ENCODE results near the gene VAV3. TPM values are rescaled to one million over a fixed set of nuclear protein-coding genes. Genes with fewer than 3 reads are reported as not detected.
A peak's percentile ranks its signal among the peaks of the same experiment; 100 is the strongest.

Gene VAV3
- total and polyA plus RNA-seq, 2 donors from 2014 or later: 61.6 to 87.5 TPM

DNA sequence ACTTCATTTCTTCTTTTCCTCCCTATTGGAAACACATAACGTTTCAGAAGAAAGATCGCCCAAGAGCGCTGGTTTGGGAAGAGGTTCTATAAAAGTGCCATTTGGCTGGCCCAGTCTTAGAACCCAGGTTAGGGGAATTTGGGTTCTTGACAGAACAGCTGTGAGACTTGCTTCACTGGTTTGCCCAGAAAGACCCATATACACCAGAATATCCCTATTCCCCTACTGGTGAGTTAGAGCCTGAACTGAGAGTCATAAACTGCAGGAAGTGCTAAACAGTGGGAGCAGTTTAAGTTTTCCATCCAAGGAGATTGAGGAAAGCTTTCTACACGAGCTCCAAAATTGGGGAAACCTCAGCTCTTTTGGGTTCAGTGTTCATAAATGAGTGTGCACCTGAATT is 275.2 kb downstream of the VAV3 start:
- Histone ChIP-seq H3K27ac (ENCODE audit: low read depth in 2 of 2, low read length in 2 of 2) (peak overlapping the region; percentile 63 to 87), H3K9me3 (ENCODE audit: control insufficient read depth in 2 of 3, insufficient read depth in 1 of 3, low read length in 3 of 3) (no peaks in the 10 kb centered on the region), H3K36me3 (ENCODE audit: control insufficient read depth in 2 of 3, insufficient read depth in 3 of 3, low read length in 3 of 3) (no peaks in the 10 kb centered on the region), H3K27me3 (ENCODE audit: control insufficient read depth, insufficient read depth, low read length) (no peaks in the 10 kb centered on the region), H3K9ac (ENCODE audit: low read length in 3 of 3) (no peak overlapping the region), H3K4me1 (ENCODE audit: control insufficient read depth in 2 of 3, insufficient read depth in 2 of 3, low read depth in 1 of 3, low read length in 3 of 3) (peaks cover 0 to 25% (median 0%) of the 10 kb centered on the region in 3 donors), H3K4me3 (ENCODE audit: low read length in 3 of 3) (no peak overlapping the region)
- TF ChIP-seq, protein P1, sequence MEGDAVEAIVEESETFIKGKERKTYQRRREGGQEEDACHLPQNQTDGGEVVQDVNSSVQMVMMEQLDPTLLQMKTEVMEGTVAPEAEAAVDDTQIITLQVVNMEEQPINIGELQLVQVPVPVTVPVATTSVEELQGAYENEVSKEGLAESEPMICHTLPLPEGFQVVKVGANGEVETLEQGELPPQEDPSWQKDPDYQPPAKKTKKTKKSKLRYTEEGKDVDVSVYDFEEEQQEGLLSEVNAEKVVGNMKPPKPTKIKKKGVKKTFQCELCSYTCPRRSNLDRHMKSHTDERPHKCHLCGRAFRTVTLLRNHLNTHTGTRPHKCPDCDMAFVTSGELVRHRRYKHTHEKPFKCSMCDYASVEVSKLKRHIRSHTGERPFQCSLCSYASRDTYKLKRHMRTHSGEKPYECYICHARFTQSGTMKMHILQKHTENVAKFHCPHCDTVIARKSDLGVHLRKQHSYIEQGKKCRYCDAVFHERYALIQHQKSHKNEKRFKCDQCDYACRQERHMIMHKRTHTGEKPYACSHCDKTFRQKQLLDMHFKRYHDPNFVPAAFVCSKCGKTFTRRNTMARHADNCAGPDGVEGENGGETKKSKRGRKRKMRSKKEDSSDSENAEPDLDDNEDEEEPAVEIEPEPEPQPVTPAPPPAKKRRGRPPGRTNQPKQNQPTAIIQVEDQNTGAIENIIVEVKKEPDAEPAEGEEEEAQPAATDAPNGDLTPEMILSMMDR (IDR thresholded peaks at IDR 0.05; ENCODE audit: borderline replicate concordance, extremely low read depth, insufficient read depth): no peak
- intact Hi-C loops (cut with DNase I): no loop called here
- no peak for FAIRE-seq
- no peak for DNase-seq

DNA sequence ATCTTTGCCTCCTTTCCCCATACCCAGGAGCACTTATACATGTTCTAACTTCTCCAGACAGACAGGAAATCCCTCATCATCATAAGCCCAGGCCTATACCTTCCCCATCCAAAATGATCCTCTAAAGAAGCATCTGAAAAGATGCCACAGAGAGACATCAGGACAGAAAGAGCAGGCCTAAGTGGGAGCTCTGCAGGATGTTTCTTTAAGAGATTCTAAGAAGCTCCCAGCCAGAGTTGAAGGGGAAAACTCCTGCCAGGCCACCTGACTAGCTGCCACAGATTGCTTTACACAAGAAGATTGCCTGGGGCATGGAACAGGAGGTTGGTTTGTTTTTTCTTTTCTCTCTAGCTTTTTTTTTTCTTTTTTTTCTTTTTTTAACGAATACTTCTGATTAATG is 275.8 kb downstream of the VAV3 start:
- peak overlapping the region; percentile 8 to 90 (median 43) for H3K4me3 ChIP-seq (ENCODE audit: low read length in 3 of 3)
- intact Hi-C loops (cut with DNase I): no loop called here

GRCh38 chr1:107687849-107688753 is 276.9 kb downstream of the VAV3 start:
- H3K4me3 ChIP-seq (ENCODE audit: low read length in 3 of 3): peak overlapping the region; percentile 79 to 90 (median 89)
- no peaks in the 10 kb centered on the region for H3K27me3 ChIP-seq (ENCODE audit: control insufficient read depth, insufficient read depth, low read length)
- TF ChIP-seq, protein P1 (IDR thresholded peaks at IDR 0.05; ENCODE audit: borderline replicate concordance, extremely low read depth, insufficient read depth): no peak
- intact Hi-C loops (cut with DNase I): no loop called here
- peak overlapping the region; percentile 83 to 87 for H3K27ac ChIP-seq (ENCODE audit: low read depth in 2 of 2, low read length in 2 of 2)
- FAIRE-seq (peak; percentile 97), DNase-seq (peak in 2 of 5 donors; percentile 62 to 63)
- H3K9me3 ChIP-seq (ENCODE audit: control insufficient read depth in 2 of 3, insufficient read depth in 1 of 3, low read length in 3 of 3): no peaks in the 10 kb centered on the region
- peaks cover 0 to 15% (median 0%) of the 10 kb centered on the region in 3 donors for H3K4me1 ChIP-seq (ENCODE audit: control insufficient read depth in 2 of 3, insufficient read depth in 2 of 3, low read depth in 1 of 3, low read length in 3 of 3)
- H3K9ac ChIP-seq (ENCODE audit: low read length in 3 of 3): peak overlapping the region; percentile 1 to 91 (median 80)
- no peaks in the 10 kb centered on the region for H3K36me3 ChIP-seq (ENCODE audit: control insufficient read depth in 2 of 3, insufficient read depth in 3 of 3, low read length in 3 of 3)

More for the DNA sequence above, 275.8 kb downstream of the VAV3 start:
- DNase-seq (peak in 3 of 5 donors; percentile 49 to 70 (median 69)), FAIRE-seq (peak; percentile 41)
- H3K27me3 ChIP-seq (ENCODE audit: control insufficient read depth, insufficient read depth, low read length): no peaks in the 10 kb centered on the region
- no peaks in the 10 kb centered on the region for H3K36me3 ChIP-seq (ENCODE audit: control insufficient read depth in 2 of 3, insufficient read depth in 3 of 3, low read length in 3 of 3)
- no peaks in the 10 kb centered on the region for H3K9me3 ChIP-seq (ENCODE audit: control insufficient read depth in 2 of 3, insufficient read depth in 1 of 3, low read length in 3 of 3)
- H3K9ac ChIP-seq (ENCODE audit: low read length in 3 of 3): peak overlapping the region in 1 of 3 donors; percentile 91
- peak overlapping the region; percentile 83 to 87 for H3K27ac ChIP-seq (ENCODE audit: low read depth in 2 of 2, low read length in 2 of 2)
- peaks cover 0 to 25% (median 0%) of the 10 kb centered on the region in 3 donors for H3K4me1 ChIP-seq (ENCODE audit: control insufficient read depth in 2 of 3, insufficient read depth in 2 of 3, low read depth in 1 of 3, low read length in 3 of 3)
- TF ChIP-seq, protein P1 (IDR thresholded peaks at IDR 0.05; ENCODE audit: borderline replicate concordance, extremely low read depth, insufficient read depth): no peak
